ENCODE results near the gene COL3A1. TPM values are rescaled to one million over a fixed set of nuclear protein-coding genes. Genes with fewer than 3 reads are reported as not detected.

Gene COL3A1
- total and polyA plus RNA-seq, 2 donors (not counting 3 experiments of a cell fraction or from before 2014, with no cell fraction given): 2.3 to 8.7 TPM

- POLR2A ChIA-PET: no interaction called here
- no peaks in the 10 kb centered on the region for H3K27me3 ChIP-seq (ENCODE audit: control insufficient read depth in 2 of 2, insufficient read depth in 2 of 2, low read length in 2 of 2)
- H3K27ac ChIP-seq (ENCODE audit: insufficient read depth, low read depth, low read length): no peak overlapping the region
- CTCF ChIA-PET: interaction anchor here (1.1 kb wide), 1 partner anchor 14 kb away, joined by 3 read pairs; no protein-coding TSS in a partner anchor
- intact Hi-C loops (cut with micrococcal nuclease) (no loop called here), dilution Hi-C loops (cut with MboI; ENCODE audit: extremely low pct_ligation_motif_present, low sequenced_read_pairs) (no loop called here)
- FAIRE-seq (no peak), DNase-seq (ENCODE audit: low read depth, low spot score) (no peak)
- no peak overlapping the region for H3K9ac ChIP-seq (replicated peaks; ENCODE audit: extremely low read depth, insufficient read depth, low read length)
- TF ChIP-seq GATA2 (IDR thresholded peaks at IDR 0.05; ENCODE audit: insufficient read depth, insufficient read length, low read depth, low read length) (no peak), EZH2 (IDR thresholded peaks at IDR 0.05; ENCODE audit: borderline replicate concordance, low read depth, low read length, severe bottlenecking) (no peak), MYC (IDR thresholded peaks at IDR 0.05; ENCODE audit: low read depth, low read length) (no peak), FOS (IDR thresholded peaks at IDR 0.05; ENCODE audit: borderline replicate concordance, insufficient read depth, low read length) (no peak), JUN (IDR thresholded peaks at IDR 0.05; ENCODE audit: borderline replicate concordance, insufficient read depth, insufficient read length, low read depth) (no peak), POLR2A (IDR thresholded peaks at IDR 0.05; ENCODE audit: low read depth, low read length) (no peak), POLR2AphosphoS5 (IDR thresholded peaks at IDR 0.05; ENCODE audit: insufficient read depth, low read depth, low read length) (no peak), MAX (IDR thresholded peaks at IDR 0.05; ENCODE audit: insufficient read depth, insufficient read length) (no peak)
- TF ChIP-seq, protein P1, sequence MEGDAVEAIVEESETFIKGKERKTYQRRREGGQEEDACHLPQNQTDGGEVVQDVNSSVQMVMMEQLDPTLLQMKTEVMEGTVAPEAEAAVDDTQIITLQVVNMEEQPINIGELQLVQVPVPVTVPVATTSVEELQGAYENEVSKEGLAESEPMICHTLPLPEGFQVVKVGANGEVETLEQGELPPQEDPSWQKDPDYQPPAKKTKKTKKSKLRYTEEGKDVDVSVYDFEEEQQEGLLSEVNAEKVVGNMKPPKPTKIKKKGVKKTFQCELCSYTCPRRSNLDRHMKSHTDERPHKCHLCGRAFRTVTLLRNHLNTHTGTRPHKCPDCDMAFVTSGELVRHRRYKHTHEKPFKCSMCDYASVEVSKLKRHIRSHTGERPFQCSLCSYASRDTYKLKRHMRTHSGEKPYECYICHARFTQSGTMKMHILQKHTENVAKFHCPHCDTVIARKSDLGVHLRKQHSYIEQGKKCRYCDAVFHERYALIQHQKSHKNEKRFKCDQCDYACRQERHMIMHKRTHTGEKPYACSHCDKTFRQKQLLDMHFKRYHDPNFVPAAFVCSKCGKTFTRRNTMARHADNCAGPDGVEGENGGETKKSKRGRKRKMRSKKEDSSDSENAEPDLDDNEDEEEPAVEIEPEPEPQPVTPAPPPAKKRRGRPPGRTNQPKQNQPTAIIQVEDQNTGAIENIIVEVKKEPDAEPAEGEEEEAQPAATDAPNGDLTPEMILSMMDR (IDR thresholded peaks at IDR 0.05; ENCODE audit: extremely low read depth in 1 of 2, insufficient read depth in 1 of 2, low read depth in 1 of 2, low read length in 2 of 2): no peak
- no peak overlapping the region for H3K4me3 ChIP-seq (replicated peaks in 1 of 3; ENCODE audit: insufficient read depth in 1 of 3, low read depth in 1 of 3, low read length in 3 of 3)
- no peaks in the 10 kb centered on the region for H3K9me3 ChIP-seq (replicated peaks; ENCODE audit: control insufficient read depth, insufficient read depth, low read length)
- no peak overlapping the region for H3K4me2 ChIP-seq (ENCODE audit: insufficient read depth, low read length)
- H3K36me3 ChIP-seq (ENCODE audit: control insufficient read depth in 2 of 2, extremely low read depth in 1 of 2, insufficient read depth in 2 of 2, low read length in 2 of 2): peaks cover 3 to 15% of the 10 kb centered on the region in 2 experiments
- H4K20me1 ChIP-seq (replicated peaks; ENCODE audit: control insufficient read depth, extremely low read depth, insufficient read depth, low read length): no peaks in the 10 kb centered on the region
- no peak overlapping the region for H2AFZ ChIP-seq (ENCODE audit: low read depth, low read length)
- peaks cover 2% of the 10 kb centered on the region for H3K9me1 ChIP-seq (replicated peaks; ENCODE audit: control insufficient read depth, extremely low read depth, insufficient read depth, low read length)
- H3K4me1 ChIP-seq (ENCODE audit: control insufficient read depth, extremely low read depth, insufficient read depth, low read length): no peaks in the 10 kb centered on the region
- no TSS peak for BruUV-seq (replicated peaks)
- H3K79me2 ChIP-seq (ENCODE audit: control insufficient read depth, insufficient read depth, low read length): no peaks in the 10 kb centered on the region
Observed at GRCh38 chr2:189056200-189057106, 82.3 kb downstream of the COL3A1 start.

All from endothelial cell of umbilical vein (primary cell).